ENCODE data around the gene FIBP.

GRCh38 chr11:65912845-65913244 lies 24.6 kb upstream of the FIBP start:
- TF ChIP-seq CTCF (IDR thresholded peaks at IDR 0.05) (no peak), ARID4B (CRISPR knock-in tag; IDR thresholded peaks at IDR 0.05; ENCODE audit: borderline replicate concordance) (no peak), ZBTB43 (CRISPR knock-in tag; IDR thresholded peaks at IDR 0.05) (no peak)
